Umbilical cord (tissue), 2 donors: Measurements from ENCODE around the gene CCDC70. TPM values are rescaled to one million over a fixed set of nuclear protein-coding genes. Genes with fewer than 3 reads are reported as not detected.

Source experiments
- DNase-seq: peaks from one replicate; pipeline ENCODE4 v3.0.0-alpha.2; 2015; ENCODE audit warnings: low spot score
- total RNA-seq: library from RNA; depleted of rRNA; stranded (reverse); fragments of >200 nt; gene quantifications from one replicate; pipeline ENCODE4 v1.2.3, GENCODE V29; 2014; ENCODE audit warnings: low replicate concordance; ENCODE audit not compliant: insufficient read depth

The CCDC70 gene
- total RNA-seq, 1 donor from 2014 or later, result 2.2 TPM

DNA sequence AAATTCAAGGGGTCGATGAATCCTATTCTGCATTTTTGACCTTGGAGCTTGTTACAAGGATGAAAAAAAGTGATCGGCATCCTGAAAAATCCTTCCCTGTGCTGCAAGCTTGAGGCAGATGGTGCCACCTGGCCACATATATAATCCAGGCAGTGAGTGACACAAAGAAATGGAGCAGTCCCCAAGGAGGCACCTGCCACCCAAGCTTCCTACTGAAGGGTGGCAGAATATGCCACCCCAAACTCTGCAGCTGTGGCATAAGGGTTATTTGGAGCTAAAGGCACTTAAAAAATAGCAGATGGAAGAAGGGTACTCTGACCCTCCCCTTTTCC, 32.2 kb upstream of the CCDC70 start:
- no peak for DNase-seq

DNA sequence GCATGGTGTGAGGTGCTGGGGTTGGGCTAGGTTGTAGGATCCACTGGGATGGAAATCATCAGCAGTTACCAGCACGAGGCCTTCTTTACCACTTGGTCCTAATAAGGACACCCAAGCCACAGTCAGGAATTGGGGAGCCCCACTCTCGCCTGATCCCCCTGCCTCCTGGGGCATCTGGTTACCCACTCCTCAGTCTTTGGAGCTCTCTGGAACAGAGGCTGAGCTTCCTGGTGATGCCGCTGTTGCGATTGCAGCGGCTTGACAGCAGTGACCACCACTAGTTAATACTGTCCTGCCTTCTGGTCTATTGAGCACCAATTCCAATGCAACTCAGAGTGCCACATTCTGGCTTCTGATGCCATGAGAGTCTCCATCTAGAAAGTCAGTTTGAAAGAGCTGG, 30.2 kb upstream of the CCDC70 start:
- DNase-seq, result no peak

GRCh38 chr13:51832471-51833152, 29.2 kb upstream of the CCDC70 start:
- DNase-seq, result no peak

GRCh38 chr13:51833980-51834379, 27.8 kb upstream of the CCDC70 start:
- no peak for DNase-seq

- no peak for DNase-seq
These were observed 27.1 kb upstream of the CCDC70 start for GRCh38 chr13:51834581-51835171.

DNA sequence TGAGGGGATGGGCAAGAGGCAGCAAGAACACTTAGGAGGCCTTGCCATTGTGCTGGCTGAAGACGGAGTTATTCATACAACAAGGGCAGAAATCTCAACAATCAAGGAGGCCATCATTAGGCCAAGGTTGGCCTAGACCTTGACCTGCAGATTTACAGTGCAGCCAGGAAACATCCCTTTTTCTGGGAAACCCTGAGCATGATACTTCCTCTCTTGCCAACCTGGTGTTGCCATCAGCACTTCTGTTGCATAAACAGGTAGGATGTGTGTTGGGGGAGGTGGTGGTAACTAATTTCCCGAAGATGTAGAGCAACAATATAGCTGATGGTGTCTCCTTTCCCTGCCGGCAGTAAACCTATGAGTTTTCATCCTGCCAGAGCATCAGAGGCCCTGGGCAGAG, 24.8 kb upstream of the CCDC70 start:
- no peak for DNase-seq

DNA sequence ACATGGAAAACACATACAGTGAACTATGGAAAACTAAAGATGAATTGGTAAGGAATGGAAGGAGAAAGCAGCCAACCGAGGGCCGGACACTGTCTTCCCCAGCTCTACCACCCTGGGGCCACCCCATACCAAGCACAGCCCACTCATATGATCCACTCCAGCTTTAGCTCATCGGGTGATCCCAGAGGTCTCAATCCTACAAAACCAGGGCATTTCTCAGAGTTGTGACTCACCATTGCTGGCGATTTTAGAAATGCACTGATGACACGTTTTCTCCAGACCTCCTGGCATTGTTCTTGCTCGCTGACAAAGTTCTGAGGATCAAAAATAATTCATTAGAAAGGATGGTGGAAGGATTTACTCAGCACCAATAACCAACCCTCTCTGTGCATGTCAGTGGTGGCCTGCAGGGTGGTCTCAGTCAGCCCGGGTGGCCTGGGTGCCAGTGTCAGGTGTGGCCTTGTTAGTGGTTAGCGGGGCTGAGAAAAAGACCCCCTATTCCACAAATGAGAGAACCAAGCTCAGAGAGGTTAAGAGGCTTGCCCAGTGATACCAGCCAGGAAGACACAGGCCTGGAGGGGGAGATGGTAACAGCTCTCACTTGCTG, 23.4 kb upstream of the CCDC70 start:
- no peak for DNase-seq

DNA sequence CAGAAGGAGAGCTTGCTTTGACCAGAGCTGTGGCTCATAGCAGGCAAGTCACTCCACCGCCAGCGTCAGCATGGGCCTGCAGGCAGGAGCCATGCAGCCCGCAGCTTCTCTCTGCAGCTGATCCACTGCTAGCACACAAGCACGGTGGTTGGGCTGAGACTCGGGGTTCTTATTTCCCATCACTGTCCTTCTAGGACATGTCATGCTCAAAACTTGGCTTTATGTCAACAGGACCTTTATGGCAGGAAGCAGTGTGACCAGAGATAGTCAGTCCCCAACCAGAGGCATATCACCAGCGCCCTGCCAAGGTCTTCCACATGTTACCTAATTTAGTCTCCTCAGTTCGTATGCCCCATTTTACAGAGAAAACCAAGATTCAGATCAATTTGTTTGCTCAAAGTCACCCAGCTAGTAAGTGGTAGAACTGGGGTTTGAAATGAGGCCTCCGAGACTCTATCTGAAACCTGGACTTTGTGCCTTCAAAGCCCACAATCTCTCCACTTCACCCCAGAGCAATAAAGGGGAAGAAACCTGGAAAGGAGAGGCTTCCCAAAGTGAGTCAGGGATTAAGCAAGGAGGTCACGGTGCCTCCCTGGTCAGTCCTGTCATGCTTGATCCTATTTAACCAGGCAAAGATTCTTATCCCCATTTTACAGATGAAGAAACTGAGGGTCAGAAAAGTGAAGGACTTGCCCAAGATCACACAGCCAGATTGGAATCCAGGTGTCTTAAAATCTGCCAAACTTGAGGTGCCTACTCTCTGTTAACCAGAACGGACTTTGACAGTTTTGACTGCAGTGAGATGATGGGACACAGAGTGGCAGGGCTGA, 21.8 kb upstream of the CCDC70 start:
- no peak for DNase-seq

GRCh38 chr13:51840917-51841316, 20.9 kb upstream of the CCDC70 start:
- DNase-seq, result no peak

DNA sequence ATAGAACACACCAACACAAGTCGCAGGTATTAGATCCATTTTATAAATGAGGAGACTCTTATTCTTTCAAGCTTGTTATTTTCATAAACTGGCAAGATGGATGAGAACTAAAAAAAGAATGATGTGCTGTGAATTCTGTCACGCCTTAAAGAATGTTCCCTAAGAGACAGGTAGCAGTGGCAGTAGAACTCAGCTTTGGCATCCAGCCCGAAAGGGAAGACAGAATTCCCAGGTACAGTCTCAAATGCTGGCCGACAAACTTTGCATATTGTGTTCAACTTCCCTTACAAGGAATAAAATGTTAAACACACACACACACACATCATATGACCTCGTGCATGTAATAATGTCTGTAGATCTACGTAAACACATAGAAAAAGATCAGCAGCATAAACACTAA, 20.0 kb upstream of the CCDC70 start:
- DNase-seq, result no peak

DNA sequence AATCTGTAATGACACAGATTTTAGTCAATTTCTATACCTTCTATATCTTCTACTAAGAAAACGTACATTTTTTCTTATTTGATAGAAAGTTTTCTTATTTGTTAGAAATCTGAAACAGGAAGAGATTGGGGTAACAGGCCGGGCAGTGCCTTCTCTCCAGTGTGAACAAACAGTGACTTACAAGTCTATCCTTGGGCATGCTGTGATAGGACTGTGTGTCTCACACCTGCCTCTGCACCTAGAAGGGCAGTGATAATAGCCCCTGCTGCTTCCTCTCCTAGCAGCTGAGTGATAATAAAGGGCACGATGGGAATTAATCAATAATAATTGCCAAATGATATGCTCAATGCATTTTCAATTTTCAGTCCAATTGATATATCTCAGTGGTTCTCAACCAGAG, 18.2 kb upstream of the CCDC70 start:
- DNase-seq, result no peak

- DNase-seq, result peak; percentile 60
These were observed 16.8 kb upstream of the CCDC70 start, which contains the start of gene TMEM272 for GRCh38 chr13:51844862-51845573. Gene TMEM272 (minus strand): TSS chr13:51845177. CDS start chr13:51838530, 6,647 bp downstream.

- no peak for DNase-seq
These were observed 16.0 kb upstream of the CCDC70 start for GRCh38 chr13:51845574-51846318.

- no peak for DNase-seq
These were observed 15.0 kb upstream of the CCDC70 start for GRCh38 chr13:51846756-51847155.

DNA sequence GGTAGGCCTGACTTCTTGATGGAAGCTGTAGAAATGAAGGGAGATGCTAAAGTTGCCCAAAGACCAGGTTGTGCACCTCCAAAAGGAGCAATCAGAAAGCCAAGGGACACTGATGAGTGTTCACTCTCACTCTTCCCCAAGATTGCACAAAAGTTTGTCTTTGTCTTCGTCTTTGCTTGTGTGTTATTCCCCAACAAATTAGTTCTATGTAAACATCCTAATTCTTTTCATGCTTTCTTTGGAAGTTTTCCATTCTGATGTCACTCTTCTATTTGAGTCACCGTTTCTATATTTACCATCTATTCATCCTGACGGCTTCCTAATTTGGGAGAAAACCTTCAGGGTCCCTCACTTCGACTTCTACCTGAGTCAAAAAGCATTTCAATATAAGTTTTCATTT, 13.1 kb upstream of the CCDC70 start:
- DNase-seq, result no peak

GRCh38 chr13:51849145-51850101, 12.3 kb upstream of the CCDC70 start:
- DNase-seq, result no peak

DNA sequence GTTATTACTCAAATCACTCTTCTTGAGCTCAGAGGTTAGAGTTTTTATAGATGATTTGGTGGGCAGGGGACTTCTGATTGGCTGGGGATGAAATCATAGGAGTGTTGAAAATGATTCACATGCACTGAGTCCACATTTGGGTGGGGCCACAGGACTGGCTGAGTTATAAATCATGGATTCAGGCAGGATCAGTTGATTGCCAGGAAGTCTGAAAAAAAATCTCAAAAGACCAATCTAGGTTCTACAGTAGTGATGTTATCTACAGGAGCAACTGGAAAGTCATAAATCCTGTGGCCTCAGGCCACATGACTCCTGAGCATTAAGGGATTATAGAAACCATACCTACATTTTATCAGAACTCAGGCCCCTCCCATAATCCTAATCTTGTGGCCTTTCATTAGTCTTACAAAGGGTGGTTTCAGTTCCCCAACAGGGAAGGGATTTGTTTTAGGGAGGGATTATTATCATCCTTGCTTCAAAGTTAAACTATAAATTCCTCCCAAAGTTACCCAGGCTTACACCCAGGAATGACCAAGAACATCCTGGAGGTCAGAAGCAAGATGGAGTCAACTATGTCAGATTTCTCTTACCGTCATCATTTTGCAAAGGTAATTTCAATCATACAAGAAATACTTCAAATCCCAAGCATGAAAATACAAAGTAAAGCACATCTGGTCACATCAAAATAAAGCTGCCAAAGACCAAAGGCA, 5.6 kb upstream of the CCDC70 start:
- DNase-seq, result no peak

DNA sequence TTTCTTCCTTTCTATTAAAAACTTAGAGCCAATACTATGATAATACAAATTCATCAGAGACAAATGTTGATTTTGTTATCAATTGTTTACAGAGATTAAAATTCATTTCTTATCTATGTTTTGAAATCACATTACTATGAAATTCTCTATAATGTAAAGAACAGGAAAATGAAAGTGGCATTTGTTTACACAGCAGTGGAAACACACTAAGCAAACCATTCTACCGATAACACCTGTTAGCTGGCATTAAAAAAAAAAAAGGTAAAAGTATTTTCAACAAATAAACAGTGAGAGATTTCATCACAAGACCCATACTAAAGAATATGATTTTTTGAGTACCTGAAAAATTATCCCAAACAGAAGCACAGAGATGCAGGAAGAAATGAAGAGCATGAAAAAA, 4.8 kb upstream of the CCDC70 start:
- DNase-seq, result no peak
